ENCODE measurements around the gene CYB5R4.

The CYB5R4 gene

DNA sequence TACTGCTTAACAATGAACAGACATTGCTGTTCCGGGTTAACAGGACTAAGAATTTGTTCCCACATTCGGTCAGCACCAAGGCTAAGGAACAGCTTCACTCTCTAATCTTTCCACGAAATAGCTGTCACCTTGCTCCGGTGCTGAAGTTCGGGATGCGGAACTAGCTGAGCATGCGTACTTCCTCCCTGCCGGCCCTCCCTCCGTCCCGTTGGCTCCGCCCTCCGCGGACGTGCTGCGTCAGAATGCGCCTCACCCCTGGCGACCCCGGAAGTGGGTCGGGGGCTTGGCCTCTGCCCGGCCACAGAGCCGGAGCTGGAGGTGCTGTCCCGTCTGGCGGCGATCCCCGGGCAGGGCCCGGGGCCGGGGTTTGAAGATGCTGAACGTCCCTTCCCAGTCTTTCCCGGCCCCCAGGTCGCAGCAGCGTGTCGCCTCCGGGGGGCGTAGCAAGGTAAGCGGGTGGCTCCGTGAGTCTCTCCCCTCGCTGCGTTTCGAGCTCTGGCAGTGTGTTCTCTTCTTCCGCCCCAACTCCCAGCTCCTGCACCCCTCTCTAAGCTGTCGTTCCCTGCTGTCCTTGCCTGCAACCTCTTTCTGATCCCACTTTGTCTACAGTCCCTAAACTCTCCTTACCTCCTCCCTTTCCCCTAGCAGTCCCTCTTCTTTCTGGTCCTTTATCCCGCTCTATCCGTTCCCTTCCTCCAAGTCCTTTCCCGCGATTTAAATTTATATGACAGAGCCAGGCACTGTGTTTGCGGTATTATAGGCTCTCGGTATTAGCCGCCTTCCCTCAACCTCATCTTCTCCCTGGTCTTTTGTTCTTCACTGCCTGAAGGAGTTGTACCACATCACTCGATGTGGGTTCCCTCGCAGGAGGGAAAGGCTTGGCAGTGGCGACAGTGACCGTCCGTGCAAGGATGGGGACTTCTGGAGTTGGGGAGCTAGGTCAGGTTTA, at the start of gene CYB5R4:
CYB5R4 (plus strand) TSS at position 280 of the 949 bp plus-strand sequence; CDS start at position 374, 94 bp downstream.
- peak; percentile 64 for DNase-seq (ENCODE audit: insufficient read length, low spot score)
- TF ChIP-seq, protein P1, sequence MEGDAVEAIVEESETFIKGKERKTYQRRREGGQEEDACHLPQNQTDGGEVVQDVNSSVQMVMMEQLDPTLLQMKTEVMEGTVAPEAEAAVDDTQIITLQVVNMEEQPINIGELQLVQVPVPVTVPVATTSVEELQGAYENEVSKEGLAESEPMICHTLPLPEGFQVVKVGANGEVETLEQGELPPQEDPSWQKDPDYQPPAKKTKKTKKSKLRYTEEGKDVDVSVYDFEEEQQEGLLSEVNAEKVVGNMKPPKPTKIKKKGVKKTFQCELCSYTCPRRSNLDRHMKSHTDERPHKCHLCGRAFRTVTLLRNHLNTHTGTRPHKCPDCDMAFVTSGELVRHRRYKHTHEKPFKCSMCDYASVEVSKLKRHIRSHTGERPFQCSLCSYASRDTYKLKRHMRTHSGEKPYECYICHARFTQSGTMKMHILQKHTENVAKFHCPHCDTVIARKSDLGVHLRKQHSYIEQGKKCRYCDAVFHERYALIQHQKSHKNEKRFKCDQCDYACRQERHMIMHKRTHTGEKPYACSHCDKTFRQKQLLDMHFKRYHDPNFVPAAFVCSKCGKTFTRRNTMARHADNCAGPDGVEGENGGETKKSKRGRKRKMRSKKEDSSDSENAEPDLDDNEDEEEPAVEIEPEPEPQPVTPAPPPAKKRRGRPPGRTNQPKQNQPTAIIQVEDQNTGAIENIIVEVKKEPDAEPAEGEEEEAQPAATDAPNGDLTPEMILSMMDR (IDR thresholded peaks at IDR 0.05; ENCODE audit: insufficient read depth, missing control alignments) = peak; percentile 25
- FAIRE-seq = peak; percentile 85

DNA sequence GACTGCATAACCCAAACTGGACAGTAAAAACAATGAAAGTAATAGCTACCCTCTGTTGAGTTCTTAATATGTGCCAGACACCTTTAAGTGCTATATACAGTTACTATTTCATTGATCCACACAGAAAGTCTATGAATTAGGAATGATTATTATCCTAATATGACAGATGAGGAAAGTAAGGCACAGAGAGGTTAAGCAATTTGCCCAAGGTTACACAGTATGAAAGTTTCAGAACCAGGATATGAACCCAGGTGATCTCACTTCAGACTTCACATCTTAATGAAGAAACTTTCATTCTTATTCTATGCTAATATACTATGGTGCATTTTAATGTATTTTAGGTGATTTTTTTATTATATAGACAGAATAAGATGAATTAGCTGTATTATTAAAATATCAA, 46.9 kb upstream of the CYB5R4 start:
- no peak for DNase-seq (ENCODE audit: insufficient read length, low spot score)
- FAIRE-seq = no peak
- TF ChIP-seq, protein P1 (IDR thresholded peaks at IDR 0.05; ENCODE audit: insufficient read depth, missing control alignments) = no peak

- TF ChIP-seq, protein P1 (IDR thresholded peaks at IDR 0.05; ENCODE audit: insufficient read depth, missing control alignments) = no peak
- FAIRE-seq (no peak), DNase-seq (ENCODE audit: insufficient read length, low spot score) (no peak)
Observed at GRCh38 chr6:83815631-83816272, 43.7 kb upstream of the CYB5R4 start.

- FAIRE-seq (no peak), DNase-seq (ENCODE audit: insufficient read length, low spot score) (no peak)
Observed at GRCh38 chr6:83822629-83823169, 36.8 kb upstream of the CYB5R4 start.

DNA sequence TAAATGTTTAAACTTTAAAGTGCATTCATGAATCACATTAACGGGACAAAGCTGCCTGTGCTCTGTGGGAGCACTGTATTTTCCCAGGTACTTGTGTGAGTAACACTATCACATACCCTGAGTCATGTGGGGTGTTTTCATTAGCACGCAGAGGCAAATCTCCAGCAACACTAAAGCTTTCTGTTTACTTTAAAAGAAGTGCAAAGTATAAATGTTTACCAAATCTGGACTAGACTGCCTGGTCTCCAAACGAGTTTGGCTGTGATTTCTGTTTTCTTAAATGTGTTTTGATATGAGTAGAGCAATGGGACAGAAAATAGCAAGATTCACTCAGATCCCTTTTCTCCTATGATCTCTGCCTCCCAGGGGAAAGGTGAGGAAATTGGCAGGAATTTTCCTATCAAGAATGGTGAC, 35.1 kb upstream of the CYB5R4 start:
- TF ChIP-seq, protein P1 (IDR thresholded peaks at IDR 0.05; ENCODE audit: insufficient read depth, missing control alignments) = no peak
- DNase-seq (ENCODE audit: insufficient read length, low spot score) (no peak), FAIRE-seq (no peak)

More at GRCh38 chr6:83822629-83823169, 36.8 kb upstream of the CYB5R4 start:
- TF ChIP-seq, protein P1 (IDR thresholded peaks at IDR 0.05; ENCODE audit: insufficient read depth, missing control alignments) = no peak

DNA sequence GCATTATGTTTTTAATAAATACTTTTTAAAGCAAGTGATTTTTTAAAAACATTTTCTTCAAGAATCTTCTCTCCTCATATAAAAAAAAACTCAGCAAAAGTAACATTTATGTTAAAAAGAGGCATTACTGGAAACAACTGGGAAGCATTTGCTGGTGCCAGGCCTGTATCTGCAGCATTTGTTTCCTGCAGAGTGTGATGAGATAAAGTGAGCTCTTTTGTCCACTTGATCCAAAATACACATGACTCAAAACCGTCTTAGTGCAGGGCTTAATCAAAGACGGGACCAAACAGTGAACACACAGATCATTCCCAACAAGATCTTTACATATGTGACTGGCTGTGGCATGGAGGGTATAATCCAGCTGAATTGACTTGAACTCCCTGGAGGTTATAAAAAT, 34.7 kb upstream of the CYB5R4 start:
- FAIRE-seq = no peak

More for the DNA sequence above, 34.7 kb upstream of the CYB5R4 start:
- TF ChIP-seq, protein P1 (IDR thresholded peaks at IDR 0.05; ENCODE audit: insufficient read depth, missing control alignments) = no peak
- no peak for DNase-seq (ENCODE audit: insufficient read length, low spot score)

All from D721Med (cell line).